PC-3 (cell line): ENCODE data around the gene KCNJ6.

ENCODE experiments used
- EZH2phosphoT487 ChIP-seq: fragments of 300-600 bp; sonication (generic); IDR thresholded peaks from 2 replicates; pipeline ENCODE4 v1.6.1; 2018; ENCODE audit warnings: mild to moderate bottlenecking, antibody characterized with exemption, low read length, borderline replicate concordance
- TF ChIP-seq, protein P1 (sequence below): fragments of 300-600 bp; sonication (generic); conservative IDR thresholded peaks from 2 replicates; pipeline ENCODE4 v1.5.1; 2017; ENCODE audit warnings: antibody characterized with exemption, low read depth, mild to moderate bottlenecking, low read length

DNA sequence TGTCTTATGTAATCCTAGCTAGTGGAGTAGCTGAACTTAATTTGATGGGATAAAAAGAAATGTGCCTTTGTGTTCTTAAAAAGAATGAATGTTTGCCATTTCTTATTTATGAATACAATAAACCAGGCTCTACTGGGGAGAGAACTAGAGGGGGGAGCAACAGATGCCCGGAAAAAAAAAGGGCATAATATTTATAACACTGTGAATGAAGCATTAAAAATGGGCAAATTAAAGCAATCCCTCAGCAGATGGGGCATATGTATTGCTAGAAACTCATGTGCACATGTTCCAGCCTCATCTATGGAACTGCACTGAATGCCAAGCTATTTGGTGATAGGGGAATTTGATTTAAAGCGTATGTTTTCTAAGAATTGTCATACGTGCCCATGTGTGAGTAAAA lies 42.3 kb upstream of the KCNJ6 start:
- TF ChIP-seq, protein P1, sequence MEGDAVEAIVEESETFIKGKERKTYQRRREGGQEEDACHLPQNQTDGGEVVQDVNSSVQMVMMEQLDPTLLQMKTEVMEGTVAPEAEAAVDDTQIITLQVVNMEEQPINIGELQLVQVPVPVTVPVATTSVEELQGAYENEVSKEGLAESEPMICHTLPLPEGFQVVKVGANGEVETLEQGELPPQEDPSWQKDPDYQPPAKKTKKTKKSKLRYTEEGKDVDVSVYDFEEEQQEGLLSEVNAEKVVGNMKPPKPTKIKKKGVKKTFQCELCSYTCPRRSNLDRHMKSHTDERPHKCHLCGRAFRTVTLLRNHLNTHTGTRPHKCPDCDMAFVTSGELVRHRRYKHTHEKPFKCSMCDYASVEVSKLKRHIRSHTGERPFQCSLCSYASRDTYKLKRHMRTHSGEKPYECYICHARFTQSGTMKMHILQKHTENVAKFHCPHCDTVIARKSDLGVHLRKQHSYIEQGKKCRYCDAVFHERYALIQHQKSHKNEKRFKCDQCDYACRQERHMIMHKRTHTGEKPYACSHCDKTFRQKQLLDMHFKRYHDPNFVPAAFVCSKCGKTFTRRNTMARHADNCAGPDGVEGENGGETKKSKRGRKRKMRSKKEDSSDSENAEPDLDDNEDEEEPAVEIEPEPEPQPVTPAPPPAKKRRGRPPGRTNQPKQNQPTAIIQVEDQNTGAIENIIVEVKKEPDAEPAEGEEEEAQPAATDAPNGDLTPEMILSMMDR = no peak
- TF ChIP-seq EZH2phosphoT487 = no peak
